Measurements from ENCODE around the gene KIAA0232.
A peak's percentile ranks its signal among the peaks of the same experiment; 100 is the strongest.

Gene KIAA0232, protein sequence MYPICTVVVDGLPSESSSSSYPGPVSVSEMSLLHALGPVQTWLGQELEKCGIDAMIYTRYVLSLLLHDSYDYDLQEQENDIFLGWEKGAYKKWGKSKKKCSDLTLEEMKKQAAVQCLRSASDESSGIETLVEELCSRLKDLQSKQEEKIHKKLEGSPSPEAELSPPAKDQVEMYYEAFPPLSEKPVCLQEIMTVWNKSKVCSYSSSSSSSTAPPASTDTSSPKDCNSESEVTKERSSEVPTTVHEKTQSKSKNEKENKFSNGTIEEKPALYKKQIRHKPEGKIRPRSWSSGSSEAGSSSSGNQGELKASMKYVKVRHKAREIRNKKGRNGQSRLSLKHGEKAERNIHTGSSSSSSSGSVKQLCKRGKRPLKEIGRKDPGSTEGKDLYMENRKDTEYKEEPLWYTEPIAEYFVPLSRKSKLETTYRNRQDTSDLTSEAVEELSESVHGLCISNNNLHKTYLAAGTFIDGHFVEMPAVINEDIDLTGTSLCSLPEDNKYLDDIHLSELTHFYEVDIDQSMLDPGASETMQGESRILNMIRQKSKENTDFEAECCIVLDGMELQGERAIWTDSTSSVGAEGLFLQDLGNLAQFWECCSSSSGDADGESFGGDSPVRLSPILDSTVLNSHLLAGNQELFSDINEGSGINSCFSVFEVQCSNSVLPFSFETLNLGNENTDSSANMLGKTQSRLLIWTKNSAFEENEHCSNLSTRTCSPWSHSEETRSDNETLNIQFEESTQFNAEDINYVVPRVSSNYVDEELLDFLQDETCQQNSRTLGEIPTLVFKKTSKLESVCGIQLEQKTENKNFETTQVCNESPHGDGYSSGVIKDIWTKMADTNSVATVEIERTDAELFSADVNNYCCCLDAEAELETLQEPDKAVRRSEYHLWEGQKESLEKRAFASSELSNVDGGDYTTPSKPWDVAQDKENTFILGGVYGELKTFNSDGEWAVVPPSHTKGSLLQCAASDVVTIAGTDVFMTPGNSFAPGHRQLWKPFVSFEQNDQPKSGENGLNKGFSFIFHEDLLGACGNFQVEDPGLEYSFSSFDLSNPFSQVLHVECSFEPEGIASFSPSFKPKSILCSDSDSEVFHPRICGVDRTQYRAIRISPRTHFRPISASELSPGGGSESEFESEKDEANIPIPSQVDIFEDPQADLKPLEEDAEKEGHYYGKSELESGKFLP (N-terminal part only)

DNA sequence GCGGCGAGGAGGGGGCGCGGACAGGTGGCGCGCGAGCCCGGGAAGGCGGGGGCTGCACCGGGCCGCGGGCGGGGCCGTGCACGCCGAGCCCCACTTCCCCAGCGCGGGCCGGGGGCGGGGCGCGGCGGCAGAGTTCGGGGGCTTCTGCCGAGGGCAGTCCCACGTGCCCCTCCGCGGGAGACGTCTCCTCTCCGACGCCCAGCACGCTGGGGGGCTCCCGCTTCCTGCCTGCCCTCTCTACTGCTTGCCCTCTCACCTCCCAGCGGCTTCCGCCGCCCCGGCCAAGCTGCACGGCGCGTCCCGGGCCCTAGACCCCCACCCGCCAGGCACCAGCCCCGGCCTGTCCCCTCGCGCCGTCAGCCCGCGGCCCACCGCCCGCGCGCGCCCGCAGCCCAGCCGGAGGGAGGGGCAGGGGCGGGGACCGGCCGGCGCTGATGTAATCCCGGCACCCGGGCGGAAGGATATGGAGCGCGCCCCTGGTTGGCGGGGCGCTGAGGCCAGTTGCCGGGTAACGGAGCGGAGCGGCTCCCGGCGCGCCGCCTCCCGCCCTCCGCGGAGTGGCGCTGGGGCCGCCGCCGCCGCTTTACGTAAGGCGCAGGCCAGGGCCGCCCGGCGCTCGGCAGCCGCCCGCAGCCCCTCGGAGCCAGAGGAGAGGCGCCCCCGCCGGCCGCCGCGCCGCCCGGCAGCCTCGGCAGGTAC is at the start of gene KIAA0232:
Gene KIAA0232, plus strand, starts transcription at position 581 of the 699 bp plus-strand sequence. CDS start 41,727 bp downstream, outside the sequence.
- peak; percentile 90 for DNase-seq (ENCODE audit: low spot score)

DNA sequence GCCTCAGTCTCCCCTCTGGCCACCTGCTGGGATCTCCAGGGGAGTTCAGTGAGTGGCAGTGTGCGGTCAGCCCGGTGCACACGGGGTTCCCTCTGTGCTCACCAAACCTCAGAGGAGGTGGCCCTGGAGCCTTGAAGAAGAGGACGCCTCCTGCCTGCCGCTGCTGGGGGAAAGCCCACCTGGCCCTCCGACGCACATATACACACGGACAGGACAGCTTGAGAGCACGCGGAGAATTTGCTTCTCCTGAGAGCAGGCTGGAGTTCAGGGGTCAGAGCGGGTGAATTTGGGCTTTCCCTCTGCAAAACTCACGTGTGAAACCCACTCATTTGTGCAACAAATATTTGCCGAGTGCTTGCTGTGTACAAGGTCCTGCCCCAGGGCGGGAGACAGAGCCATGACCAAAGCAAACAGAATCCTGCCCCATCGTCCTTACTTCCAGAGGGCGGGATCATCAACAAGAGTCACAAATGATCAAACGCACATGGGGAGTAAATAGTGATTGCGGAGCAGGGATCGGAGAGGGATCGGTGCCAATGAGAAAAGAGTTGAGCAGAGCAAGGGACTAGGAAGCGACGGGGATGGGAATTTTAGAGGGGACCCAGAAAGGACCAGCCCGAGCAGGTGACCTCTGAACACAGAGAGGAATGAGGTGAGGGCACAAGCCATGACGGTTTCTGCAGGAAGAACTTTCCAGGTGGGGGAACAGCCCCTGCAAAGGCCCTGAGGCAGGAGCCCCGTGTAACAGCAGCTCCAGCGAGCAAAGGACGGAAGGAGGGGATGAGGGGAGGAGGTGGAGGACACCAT is 49.0 kb upstream of the KIAA0232 start:
- no peak for DNase-seq (ENCODE audit: low spot score)

DNA sequence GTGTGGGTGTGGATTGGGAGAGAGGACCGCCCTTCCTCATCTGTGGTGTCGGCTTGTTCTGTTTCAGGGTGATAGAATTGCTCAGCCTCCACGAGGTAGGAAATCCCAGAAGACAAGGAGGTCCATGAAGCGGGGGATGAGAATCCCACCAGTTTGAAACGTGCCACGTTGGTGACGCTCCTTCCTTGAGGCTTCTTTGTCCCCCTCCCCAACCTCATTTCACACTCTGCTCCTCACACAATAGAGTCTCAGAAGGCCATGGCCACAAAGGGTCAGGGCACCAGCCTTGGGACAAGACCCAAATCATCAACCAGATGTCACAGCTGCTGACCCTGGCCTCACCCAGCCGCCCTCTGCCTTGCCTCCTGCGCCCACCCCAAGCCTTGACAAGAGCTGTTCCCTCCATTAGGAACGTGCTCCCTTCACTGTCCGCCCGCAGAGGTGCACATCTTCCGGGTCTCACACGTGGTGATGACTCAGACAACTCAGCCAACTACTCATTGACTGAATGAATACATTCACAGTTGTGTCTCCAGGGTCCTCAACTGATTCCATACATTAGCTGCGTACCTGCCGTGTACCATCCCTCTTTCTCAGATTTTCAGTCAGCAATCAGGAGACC is 48.3 kb upstream of the KIAA0232 start:
- no peak for DNase-seq (ENCODE audit: low spot score)

DNA sequence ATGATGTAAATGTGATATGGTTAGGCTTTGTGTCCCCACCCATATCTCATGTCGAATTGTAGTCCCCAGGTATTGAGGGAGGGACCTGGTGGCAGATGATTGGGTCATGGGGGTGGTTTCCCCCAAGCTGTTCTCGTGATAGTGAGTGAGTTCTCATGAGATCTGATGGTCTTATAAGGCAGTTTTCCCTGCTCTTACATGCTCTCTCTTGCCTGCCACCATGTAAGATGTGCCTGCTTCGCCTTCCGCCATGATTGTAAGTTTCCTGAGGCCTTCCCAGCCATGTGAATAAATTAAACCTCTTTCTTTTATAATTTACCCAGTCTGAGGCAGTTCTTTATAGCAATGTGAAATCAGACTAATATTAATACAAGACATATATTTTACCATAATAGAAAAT is 42.6 kb upstream of the KIAA0232 start:
- DNase-seq (ENCODE audit: low spot score), result no peak

DNA sequence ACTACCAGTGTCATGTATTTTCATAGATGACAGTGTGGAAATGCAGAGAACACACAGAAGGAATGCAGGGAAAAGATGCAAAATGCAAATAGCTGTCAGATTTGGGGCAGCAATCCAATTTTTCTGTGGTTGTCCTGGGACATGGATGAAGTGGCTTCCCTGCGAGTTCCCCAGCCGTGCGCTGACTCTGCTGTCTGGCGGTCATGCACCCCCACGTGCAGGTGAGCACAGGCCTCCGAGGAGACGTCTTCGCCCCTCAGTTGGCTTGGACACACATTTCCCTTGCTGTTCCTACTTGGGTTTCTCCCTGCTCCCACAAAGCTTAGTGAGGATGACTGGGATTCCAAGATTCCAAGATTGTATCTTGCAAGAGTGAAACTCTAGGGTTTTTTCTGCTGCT is 42.2 kb upstream of the KIAA0232 start:
- no peak for DNase-seq (ENCODE audit: low spot score)

DNA sequence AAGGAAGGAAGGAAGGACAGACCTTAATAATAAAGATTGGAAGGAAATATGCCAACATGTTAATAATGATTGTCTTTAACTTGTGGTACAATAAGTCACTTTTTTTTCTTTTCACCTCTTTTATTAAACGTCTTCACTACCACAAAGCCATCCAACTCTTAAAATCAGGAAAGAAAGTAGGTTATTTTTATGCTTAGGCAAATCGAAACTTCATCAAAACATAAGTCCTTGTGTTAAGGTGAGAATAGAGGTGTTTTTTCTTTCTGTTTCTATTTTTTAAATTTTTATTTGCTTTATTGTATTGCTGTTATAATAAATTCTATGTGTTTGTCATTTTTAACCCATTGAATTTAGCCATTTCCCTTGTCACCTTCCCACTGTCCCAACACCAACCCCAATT is 40.0 kb upstream of the KIAA0232 start:
- DNase-seq (ENCODE audit: low spot score), result no peak

DNA sequence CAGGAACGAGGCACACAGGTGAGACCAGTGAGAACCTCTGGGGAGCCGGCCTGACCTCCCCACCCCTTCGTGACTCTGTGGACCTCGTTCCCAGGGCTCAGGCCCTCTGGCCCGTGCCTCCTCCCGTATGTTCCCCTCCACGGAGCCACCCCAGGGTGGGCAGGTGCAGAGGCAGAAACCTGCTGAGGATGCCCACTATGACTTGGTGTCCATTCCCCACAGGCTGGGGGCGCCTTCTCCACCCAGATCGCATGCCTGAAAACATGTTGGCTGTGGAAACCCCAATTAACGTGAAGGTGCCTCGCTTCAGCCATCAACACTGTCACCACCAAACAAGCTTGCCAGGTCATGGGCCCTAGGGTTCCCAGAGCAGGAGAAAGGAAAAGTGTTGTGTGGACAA is 39.5 kb upstream of the KIAA0232 start:
- no peak for DNase-seq (ENCODE audit: low spot score)

DNA sequence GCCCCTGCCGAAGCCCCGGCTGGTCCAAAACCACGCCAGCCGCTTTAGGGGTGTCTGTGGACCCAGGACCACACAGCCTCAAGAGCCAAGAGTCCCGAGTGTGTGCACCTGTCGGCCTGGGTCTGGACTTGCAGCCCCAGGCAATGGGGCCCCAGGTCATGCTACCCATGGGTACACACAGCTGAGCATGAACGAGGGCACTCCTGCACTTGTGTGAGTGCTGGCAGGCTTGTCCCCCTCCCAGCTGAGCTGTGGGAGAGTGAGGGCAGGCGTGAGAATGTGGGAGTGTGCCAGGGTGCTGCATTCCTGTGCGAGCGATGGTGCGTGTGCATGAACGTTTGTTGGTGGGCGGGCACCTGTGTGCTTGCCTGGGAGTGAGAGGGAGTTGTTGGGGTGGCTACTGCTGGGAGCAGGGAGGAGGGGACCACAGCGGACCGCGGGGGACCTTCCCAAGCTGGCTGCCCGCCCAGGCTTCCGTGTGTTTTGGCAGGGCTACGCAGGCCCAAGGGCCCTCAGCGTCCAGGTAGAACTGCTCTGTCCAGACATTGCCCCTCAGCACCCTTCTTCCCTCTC is 35.7 kb upstream of the KIAA0232 start:
- no peak for DNase-seq (ENCODE audit: low spot score)

DNA sequence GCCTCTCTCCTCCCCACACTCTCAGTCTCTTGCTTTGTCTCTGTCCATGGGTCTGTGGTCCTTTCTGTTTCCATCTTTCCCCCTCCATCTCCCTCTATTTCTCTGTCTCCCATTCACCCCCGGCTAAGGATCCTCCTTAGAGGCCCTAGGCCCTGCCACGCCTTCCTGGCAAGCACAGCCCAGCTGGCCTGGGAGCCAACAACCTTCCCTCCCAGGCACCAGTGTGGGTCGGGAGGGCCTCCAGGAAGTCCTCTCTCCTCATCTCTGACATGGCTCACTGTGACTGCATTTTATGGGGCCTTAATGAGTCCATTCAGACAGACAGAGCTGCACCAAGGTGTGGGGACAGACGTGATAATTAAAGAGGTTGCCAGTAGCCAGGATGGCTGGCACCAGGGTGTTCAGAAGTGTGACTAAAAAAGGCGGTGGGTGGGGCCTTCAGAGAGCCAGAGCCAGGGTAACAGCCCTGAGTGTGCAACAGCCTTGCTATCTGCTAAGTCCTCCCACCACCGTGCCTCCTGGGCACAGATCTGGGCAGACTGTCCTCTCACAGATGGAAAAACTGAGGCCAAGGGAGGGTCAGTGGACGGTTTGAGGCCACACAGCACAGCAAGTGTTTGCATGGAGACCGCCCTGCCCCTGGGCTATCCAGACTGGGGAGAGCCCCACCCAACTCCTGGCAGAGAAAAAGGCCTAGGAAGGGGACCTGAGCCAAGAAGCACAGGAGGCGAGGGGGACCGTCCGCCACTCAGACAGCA is 35.1 kb upstream of the KIAA0232 start:
- DNase-seq (ENCODE audit: low spot score), result no peak

DNA sequence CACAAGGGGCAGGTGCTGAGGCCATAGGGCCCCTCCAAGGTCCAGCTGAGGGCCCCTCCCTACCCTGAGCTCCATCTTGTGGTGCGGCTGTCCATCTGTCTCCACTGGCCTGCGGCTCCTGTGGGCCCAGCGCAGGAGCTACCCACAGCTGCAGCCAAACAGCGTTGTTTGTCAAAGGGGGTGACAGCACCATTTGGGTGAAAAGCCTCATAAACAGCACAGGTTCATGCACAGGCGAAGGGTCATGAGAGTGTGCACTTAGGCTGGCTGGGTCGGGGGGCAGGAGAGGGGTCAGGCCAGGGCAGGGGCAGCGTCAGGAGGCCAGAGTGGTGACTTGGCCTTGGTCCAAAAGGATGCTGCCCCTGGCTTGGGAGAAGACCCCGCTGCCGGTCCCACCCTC is 34.2 kb upstream of the KIAA0232 start:
- no peak for DNase-seq (ENCODE audit: low spot score)

DNA sequence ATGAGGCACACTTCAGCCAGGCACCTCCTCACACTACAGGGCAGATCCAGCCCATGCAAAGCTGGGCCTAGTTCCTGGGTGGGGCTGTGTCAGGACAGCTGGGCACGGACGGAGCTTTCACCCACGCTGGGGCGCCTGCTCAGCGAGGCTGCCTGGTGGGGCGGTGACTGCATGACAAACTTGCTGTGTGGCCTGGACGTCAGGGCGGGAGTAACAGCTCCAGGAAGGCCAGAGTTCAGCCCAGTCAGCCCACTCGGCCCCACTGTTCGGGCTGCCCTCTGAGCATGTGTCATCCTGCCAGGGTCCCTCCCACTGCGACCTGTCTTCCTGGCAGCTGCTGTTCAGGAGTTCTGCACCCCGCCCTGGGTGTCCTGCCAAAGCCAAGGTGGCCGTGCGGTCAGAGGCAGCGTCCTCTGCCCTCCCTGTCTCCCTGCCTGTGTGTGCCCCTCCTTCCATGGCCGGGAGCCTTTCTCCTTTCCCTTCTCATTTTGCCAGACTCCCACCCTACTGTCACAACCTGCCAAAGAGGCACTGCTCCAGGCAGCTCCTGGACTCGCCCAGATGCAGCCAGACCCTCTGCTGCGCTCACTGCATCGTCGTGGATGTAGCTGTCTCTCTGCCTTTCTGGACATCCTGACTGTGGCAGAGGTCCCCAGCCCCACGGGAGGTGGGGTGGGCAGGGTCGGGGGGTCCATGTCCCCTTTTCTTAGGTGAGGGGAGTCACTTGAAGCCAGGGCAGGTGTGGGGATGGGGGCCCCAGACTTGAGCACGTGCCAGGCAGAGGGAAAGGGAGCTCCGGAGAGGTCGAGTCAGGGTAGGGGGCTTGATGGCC is 33.0 kb upstream of the KIAA0232 start:
- DNase-seq (ENCODE audit: low spot score), result peak; percentile 64

DNA sequence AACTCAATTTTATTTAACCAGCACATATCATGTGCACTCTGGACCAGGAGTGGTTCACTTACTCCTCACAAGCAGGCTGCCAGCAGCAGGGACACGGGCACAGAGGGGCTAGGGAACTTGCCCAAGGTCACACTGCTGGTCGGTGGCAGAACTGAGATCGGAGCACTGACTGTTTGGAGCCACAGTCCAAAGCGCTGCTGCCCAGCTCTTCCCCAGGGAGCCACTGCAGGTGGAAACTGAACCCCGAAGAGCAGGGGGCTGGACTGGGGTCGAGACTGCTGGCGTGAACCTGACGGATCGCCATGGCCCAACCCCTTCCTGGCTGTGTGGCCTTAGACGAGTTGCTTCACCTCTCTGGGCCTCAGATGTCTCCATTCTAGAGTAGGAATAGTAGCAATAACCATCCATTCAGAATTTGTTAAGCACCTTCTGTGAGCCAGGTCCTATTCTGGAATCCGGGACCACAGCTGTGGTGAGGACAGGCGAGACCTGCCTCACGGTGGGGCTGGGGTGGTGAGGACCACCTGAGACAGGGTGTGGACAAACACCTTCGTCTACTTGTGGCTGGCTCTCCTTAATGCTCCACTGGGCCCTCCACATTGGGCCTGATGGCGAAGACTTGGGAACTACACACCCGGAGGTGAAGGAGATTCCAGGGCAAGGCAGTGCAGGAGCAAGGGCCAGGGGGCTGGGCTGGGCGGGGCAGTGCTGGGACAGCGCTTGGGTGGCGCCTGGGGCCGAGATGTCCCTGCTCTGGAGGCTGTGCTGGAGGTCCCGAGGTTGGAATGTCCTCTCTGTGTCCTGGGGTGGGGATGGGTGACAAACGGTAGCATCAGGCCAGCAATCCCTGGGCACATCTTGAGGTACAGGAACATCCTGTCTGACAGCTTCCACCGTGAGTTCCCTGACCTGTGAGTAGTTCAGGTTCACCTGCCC is 32.0 kb upstream of the KIAA0232 start:
- DNase-seq (ENCODE audit: low spot score), result no peak

DNA sequence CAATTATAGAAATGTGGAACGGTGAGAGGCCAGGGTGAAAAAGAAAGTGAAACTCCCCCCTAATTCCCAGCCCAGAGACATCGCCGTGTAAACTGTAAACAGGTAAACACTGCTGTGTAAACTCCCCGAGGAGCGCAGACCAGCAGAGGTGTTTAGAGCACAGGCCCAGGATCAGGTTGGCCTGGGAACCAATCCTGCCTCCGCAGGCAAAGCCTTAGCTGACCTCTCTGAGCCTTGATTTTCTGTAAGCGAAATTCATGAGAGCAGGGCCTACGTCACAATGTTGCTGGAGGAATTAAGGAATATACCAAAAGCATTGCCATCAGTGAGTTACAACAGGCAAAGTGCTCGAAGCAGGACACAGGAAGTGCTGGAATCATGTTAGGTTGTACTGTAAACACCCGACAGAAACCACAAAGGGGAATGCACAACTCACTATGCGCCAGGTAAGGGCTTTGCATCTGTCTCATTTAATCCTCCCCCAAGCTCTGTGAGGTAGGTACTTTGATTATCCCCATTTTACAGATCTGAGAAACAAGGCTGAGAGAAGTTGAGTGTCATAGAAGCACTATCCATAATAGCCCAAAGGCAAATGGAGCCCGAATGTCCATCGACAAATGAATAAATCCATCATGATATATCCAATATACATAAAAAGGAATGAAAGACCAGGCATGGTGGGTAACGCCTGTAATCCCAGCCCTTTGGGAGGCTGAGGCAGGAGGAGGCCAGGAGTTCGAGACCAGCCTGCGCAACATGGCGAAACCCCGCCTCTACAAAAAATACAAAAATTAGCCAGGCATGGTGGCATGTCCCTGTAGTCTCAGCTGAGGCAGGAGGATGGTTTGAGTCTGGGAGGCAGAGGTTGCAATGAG is 30.7 kb upstream of the KIAA0232 start:
- DNase-seq (ENCODE audit: low spot score), result no peak

DNA sequence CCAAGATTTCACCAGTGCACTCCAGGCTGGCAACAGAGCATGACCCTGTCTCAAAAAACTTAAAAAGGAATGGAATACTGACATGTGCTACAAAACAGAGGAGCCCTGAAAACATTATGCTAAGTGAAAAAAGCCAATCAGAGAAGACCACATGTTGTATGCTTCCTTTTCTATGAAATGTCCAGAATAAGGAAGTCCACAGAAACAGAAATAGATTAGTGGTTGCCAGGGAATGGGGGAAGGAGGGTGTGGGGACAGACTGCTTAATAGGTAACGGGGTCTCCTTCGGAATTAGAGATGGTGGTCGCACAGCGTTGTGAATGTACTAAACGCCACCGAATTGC is 30.1 kb upstream of the KIAA0232 start:
- no peak for DNase-seq (ENCODE audit: low spot score)

DNA sequence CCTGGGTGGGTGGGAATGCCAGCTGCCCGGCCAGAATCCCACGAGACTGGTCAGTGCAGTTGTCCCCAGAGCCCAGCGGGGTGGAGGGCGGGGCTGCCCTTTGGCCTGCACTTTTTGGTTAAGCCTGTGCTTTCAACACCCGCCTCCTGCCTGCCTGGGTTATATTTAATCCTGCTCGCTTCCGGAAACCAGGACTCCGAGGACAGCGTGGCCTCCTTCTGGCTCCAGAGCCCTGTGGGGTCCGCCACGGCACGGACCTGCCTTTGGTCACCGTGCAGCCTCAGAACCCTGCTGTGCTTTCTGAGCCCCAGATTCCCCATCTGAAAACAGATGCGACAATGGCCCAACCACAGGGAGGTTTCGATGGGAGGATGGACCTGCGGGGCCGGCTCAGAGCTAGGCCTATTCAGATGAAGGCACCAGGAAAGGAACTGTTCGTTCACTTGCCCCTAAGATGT is 29.4 kb upstream of the KIAA0232 start:
- no peak for DNase-seq (ENCODE audit: low spot score)

DNA sequence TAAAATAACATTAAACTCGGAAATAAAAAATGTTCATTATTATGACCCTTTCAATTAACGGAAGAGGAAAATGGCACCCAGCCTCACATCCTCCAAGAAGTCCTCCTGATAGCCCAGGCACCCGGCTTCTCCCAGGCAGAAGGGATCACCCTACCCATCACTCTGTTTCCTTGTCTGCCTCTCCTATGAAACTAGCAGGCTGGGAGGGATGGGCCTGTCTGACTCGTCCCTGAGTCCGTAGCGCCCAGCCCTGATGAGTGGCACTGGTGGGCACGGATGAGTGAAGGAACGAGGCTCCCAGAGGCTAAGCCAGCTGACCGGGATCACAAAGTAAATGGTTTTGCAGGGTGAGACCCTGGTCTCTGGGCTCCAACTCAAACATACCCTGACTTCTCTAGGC is 28.6 kb upstream of the KIAA0232 start:
- no peak for DNase-seq (ENCODE audit: low spot score)

All from RKO (cell line).